VCaP (cell line): ENCODE measurements around the gene FNDC7.

Experiments used
- H3K27ac ChIP-seq: fragments of 450-650 bp; 2 replicates; pipeline ENCODE4 v1.5.1; 2017
- CTCF ChIP-seq: fragments of 450-650 bp; conservative IDR thresholded peaks from 2 replicates; pipeline ENCODE4 v1.5.1; 2017; ENCODE audit warnings: mild to moderate bottlenecking, moderate library complexity

Gene FNDC7

GRCh38 chr1:108734171-108734865, 21.6 kb downstream of the FNDC7 start:
- H3K27ac ChIP-seq = no peak overlapping the region
- TF ChIP-seq CTCF = no peak

GRCh38 chr1:108742253-108742652, 29.5 kb downstream of the FNDC7 start:
- no peak overlapping the region for H3K27ac ChIP-seq
- TF ChIP-seq CTCF = no peak

- peak overlapping the region; percentile 89 for H3K27ac ChIP-seq
- TF ChIP-seq CTCF = no peak
These were observed 33.3 kb downstream of the FNDC7 start for GRCh38 chr1:108745980-108746381.

- peak; percentile 96 for TF ChIP-seq CTCF
- H3K27ac ChIP-seq = peak within 1 kb of the TSS; percentile 89
These were observed 33.9 kb downstream of the FNDC7 start, which contains the start of gene STXBP3 for GRCh38 chr1:108746382-108747170. TSS of gene STXBP3 (plus strand) at chr1:108746674. CDS start at chr1:108746738, 64 bp downstream.

GRCh38 chr1:108747171-108747850, 34.6 kb downstream of the FNDC7 start:
- TF ChIP-seq CTCF = no peak

GRCh38 chr1:108747898-108748297, 35.2 kb downstream of the FNDC7 start:
- no peak for TF ChIP-seq CTCF
- H3K27ac ChIP-seq = peak overlapping the region; percentile 89

More at GRCh38 chr1:108747171-108747850, 34.6 kb downstream of the FNDC7 start:
- H3K27ac ChIP-seq = peak overlapping the region; percentile 89

GRCh38 chr1:108749081-108749480, 36.4 kb downstream of the FNDC7 start:
- H3K27ac ChIP-seq = no peak overlapping the region
- TF ChIP-seq CTCF = no peak
